Endothelial cell of umbilical vein (primary cell): ENCODE measurements around the gene IL34. TPM values are rescaled to one million over a fixed set of nuclear protein-coding genes. Genes with fewer than 3 reads are reported as not detected.
A peak's percentile ranks its signal among the peaks of the same experiment; 100 is the strongest.

Experiments used
- BruUV-seq: library from RNA; stranded (reverse); fragments of 400-500 nt; replicated peaks from 2 replicates; lab custom pipeline; 2021; lab: Mats Ljungman, UMichigan
- CTCF ChIA-PET: fragments of 300-600, 350-600 bp; sonication (Branson Sonifier 250); formaldehyde crosslinking; loops from one replicate; lab custom pipeline; 2021; ENCODE audit warnings: antibody characterized with exemption, inconsistent platforms; lab: Charles Lee
- POLR2A ChIA-PET: fragments of 300-600, 350-600 bp; sonication (Branson Sonifier 250); formaldehyde crosslinking; loops from one replicate; lab custom pipeline; 2021; ENCODE audit warnings: antibody characterized with exemption, inconsistent platforms; lab: Charles Lee
- DNase-seq: peaks from one replicate; pipeline ENCODE4 v3.0.0-alpha.2; 2011; ENCODE audit warnings: low read depth, low spot score
- FAIRE-seq: peaks from 2 replicates; lab custom pipeline; 2011; peaks lifted over from hg19 to GRCh38; lab: Jason Lieb, UNC
- H2AFZ ChIP-seq: 2 replicates; pipeline ENCODE4 v1.6.0; 2012; ENCODE audit warnings: low read depth, low read length, control low read depth, inconsistent platforms
- H3K27ac ChIP-seq: 2 replicates; pipeline ENCODE4 v1.5.1; 2011; ENCODE audit warnings: low read depth, mild to moderate bottlenecking, control low read depth, low read length, moderate library complexity; ENCODE audit not compliant: insufficient read depth
- H3K27me3 ChIP-seq, 2 experiments: 2 replicates each; pipeline versions ENCODE4 v1.6.0 to v1.6.1; 2011; ENCODE audit warnings: low read length in 2 of 2, mixed read lengths in 1 of 2; ENCODE audit not compliant: control insufficient read depth in 2 of 2, insufficient read depth in 2 of 2
- H3K36me3 ChIP-seq, 2 experiments: 2 replicates in 1 of 2; 3 replicates in 1 of 2; pipeline ENCODE4 v1.5.1; 2011; ENCODE audit warnings: low read length in 2 of 2, mild to moderate bottlenecking in 1 of 2, moderate library complexity in 1 of 2; ENCODE audit not compliant: control insufficient read depth in 2 of 2, insufficient read depth in 2 of 2; ENCODE audit errors: extremely low read depth in 1 of 2
- H3K4me1 ChIP-seq: 3 replicates; pipeline ENCODE4 v1.5.1; 2011; ENCODE audit warnings: mild to moderate bottlenecking, low read length; ENCODE audit not compliant: control insufficient read depth, insufficient read depth; ENCODE audit errors: extremely low read depth
- H3K4me2 ChIP-seq: 2 replicates; pipeline ENCODE4 v1.6.1; 2011; ENCODE audit warnings: low read length, control low read depth, mixed read lengths; ENCODE audit not compliant: insufficient read depth
- H3K4me3 ChIP-seq, 3 experiments: fragments of 200-600 bp in 1 of 3; sonication (generic), shearing (Covaris generic) in 1 of 3; replicated peaks in 1 of 3; 2 replicates each; pipeline ENCODE4 v1.5.1; 2011 to 2016; ENCODE audit warnings: control low read depth in 3 of 3, low read length in 3 of 3, mild to moderate bottlenecking in 2 of 3, inconsistent platforms in 1 of 3, low read depth in 1 of 3, moderate library complexity in 1 of 3; ENCODE audit not compliant: insufficient read depth in 1 of 3
- H3K79me2 ChIP-seq: 2 replicates; pipeline ENCODE4 v1.6.0; 2012; ENCODE audit warnings: low read length, inconsistent platforms; ENCODE audit not compliant: control insufficient read depth, insufficient read depth
- H3K9ac ChIP-seq: replicated peaks from 2 replicates; pipeline ENCODE3; 2011; ENCODE audit warnings: low read length, control low read depth; ENCODE audit not compliant: insufficient read depth; ENCODE audit errors: extremely low read depth
- H3K9me1 ChIP-seq: replicated peaks from 3 replicates; pipeline ENCODE4 v1.6.0; 2011; ENCODE audit warnings: mild to moderate bottlenecking, low read length; ENCODE audit not compliant: control insufficient read depth, insufficient read depth; ENCODE audit errors: extremely low read depth
- H3K9me3 ChIP-seq: replicated peaks from 2 replicates; pipeline ENCODE4 v1.5.1; 2012; ENCODE audit warnings: low read length, inconsistent platforms; ENCODE audit not compliant: control insufficient read depth, insufficient read depth
- H4K20me1 ChIP-seq: replicated peaks from 2 replicates; pipeline ENCODE3; 2011; ENCODE audit warnings: mild to moderate bottlenecking, low read length; ENCODE audit not compliant: control insufficient read depth, insufficient read depth; ENCODE audit errors: extremely low read depth
- CTCF ChIP-seq, 2 donors: IDR thresholded peaks; 1 replicate in 1 of 2; 2 replicates in 1 of 2; pipeline ENCODE4 v1.5.1; 2011; ENCODE audit warnings: low read length in 2 of 2, mild to moderate bottlenecking in 2 of 2, moderate library complexity in 2 of 2, control low read depth in 1 of 2, inconsistent platforms in 1 of 2, low read depth in 1 of 2; ENCODE audit not compliant: insufficient read depth in 1 of 2; ENCODE audit errors: extremely low read depth in 1 of 2
- GATA2 ChIP-seq: IDR thresholded peaks from 2 replicates; pipeline ENCODE4 v1.7.0; 2011; ENCODE audit warnings: low read depth, mild to moderate bottlenecking, moderate library complexity, mixed read lengths, low read length; ENCODE audit not compliant: insufficient read length, insufficient read depth
- MYC ChIP-seq: IDR thresholded peaks from one replicate; pipeline ENCODE4 v1.6.1; 2011; ENCODE audit warnings: mild to moderate bottlenecking, low read depth, low read length
- POLR2A ChIP-seq: IDR thresholded peaks from 2 replicates; pipeline ENCODE4 v1.6.1; 2012; ENCODE audit warnings: low read depth, mild to moderate bottlenecking, control low read depth, low read length
- dilution Hi-C: fragments of 300-500 bp; cut with MboI; formaldehyde crosslinking; loops from one replicate; pipeline ENCODE4 v1.15.0; 2019; ENCODE audit warnings: low sequenced_read_pairs; ENCODE audit not compliant: extremely low pct_ligation_motif_present
- intact Hi-C: fragments of 100-400 bp; cut with micrococcal nuclease; formaldehyde crosslinking; loops from one replicate; pipeline ENCODE4 v1.10.0; 2022
- polyA plus RNA-seq, 4 experiments: library from polyadenylated mRNA; depleted of rRNA in 3 of 4; stranded (reverse) in 3 of 4; unstranded in 1 of 4; fragments of >200 nt; gene quantifications; 2 replicates each; pipeline versions ENCODE4 v1.2.1 to v1.2.3, GENCODE V29; 2011 to 2012; ENCODE audit warnings: missing spikeins in 1 of 4
- total RNA-seq: library from RNA; stranded (reverse); gene quantifications from 2 replicates; pipeline ENCODE4 v1.2.3, GENCODE V29; 2021

The IL34 gene
- total and polyA plus RNA-seq, 2 donors (not counting 3 experiments of a cell fraction or from before 2014, with no cell fraction given) = 0.88 to 0.97 TPM

- dilution Hi-C loops (loop anchor here (25.0 kb wide), 1 partner anchor 117 kb away; no protein-coding TSS in a partner anchor), intact Hi-C loops (loop anchor here (1.0 to 5.0 kb wide), 8 partner anchors 31 to 323 kb away; no protein-coding TSS in a partner anchor)
- Histone ChIP-seq H3K9ac (peak overlapping the region; percentile 51), H2AFZ (peak overlapping the region; percentile 94), H3K27me3 (no peaks in the 10 kb centered on the region), H3K36me3 (no peaks in the 10 kb centered on the region), H3K4me2 (peak overlapping the region; percentile 52), H3K79me2 (no peaks in the 10 kb centered on the region), H3K9me3 (no peaks in the 10 kb centered on the region), H3K27ac (no peak overlapping the region), H3K9me1 (no peaks in the 10 kb centered on the region), H3K4me3 (peak overlapping the region in 2 of 3 experiments; percentile 8 to 29), H4K20me1 (no peaks in the 10 kb centered on the region), H3K4me1 (no peaks in the 10 kb centered on the region)
- no TSS peak for BruUV-seq
- no peak for TF ChIP-seq POLR2A
- peak; percentile 67 to 78 for TF ChIP-seq CTCF (IDR thresholded peaks at IDR 0.05; ENCODE audit: extremely low read depth in 1 of 2, insufficient read depth in 1 of 2, low read depth in 1 of 2, low read length in 2 of 2)
- TF ChIP-seq GATA2 = no peak
- TF ChIP-seq MYC = no peak
- ChIA-PET POLR2A (interaction anchor here (1.1 to 1.2 kb wide), 2 partner anchors 117 to 273 kb away, joined by 4 read pairs; no protein-coding TSS in a partner anchor), CTCF (interaction anchor here (0.6 to 5.8 kb wide), 40 partner anchors 8 to 366 kb away, joined by 3 to 175 read pairs (median 5); no protein-coding TSS in a partner anchor)
- DNase-seq = peak; percentile 95
- peak; percentile 100 for FAIRE-seq
Observed at GRCh38 chr16:70653809-70654771, 7.7 kb downstream of the IL34 start.
